Karpas-422 (cell line): ENCODE measurements around the gene TXLNA. TPM values are rescaled to one million over a fixed set of nuclear protein-coding genes. Genes with fewer than 3 reads are reported as not detected.

Experiments
- DNase-seq: peaks from one replicate; pipeline ENCODE4 v3.0.0-alpha.2; 2015
- H2AFZ ChIP-seq: fragments of 200-600 bp; sonication (generic); 2 replicates; pipeline ENCODE4 v1.6.1; 2014; ENCODE audit warnings: antibody characterized with exemption, low read length, mixed read lengths
- H3K27ac ChIP-seq: fragments of 200-600 bp; sonication (generic); 2 replicates; pipeline ENCODE4 v1.5.1; 2014; ENCODE audit warnings: mild to moderate bottlenecking, low read length, moderate library complexity
- H3K27me3 ChIP-seq: fragments of 200-600 bp; sonication (generic); 2 replicates; pipeline ENCODE4 v1.6.1; 2014; ENCODE audit warnings: low read length, mixed read lengths
- H3K36me3 ChIP-seq: fragments of 200-600 bp; sonication (generic); 2 replicates; pipeline ENCODE4 v1.6.1; 2014; ENCODE audit warnings: low read length, mixed read lengths; ENCODE audit not compliant: insufficient read depth
- H3K4me1 ChIP-seq: fragments of 200-600 bp; sonication (generic); 2 replicates; pipeline ENCODE4 v1.6.1; 2014; ENCODE audit warnings: mild to moderate bottlenecking, low read length, mixed read lengths
- H3K4me2 ChIP-seq: fragments of 200-600 bp; sonication (generic); 2 replicates; pipeline ENCODE4 v1.6.1; 2014; ENCODE audit warnings: low read length, low read depth, mild to moderate bottlenecking; ENCODE audit not compliant: poor library complexity, severe bottlenecking
- H3K4me3 ChIP-seq: fragments of 200-600 bp; sonication (generic); 2 replicates; pipeline ENCODE4 v1.5.1; 2014; ENCODE audit warnings: mild to moderate bottlenecking, antibody characterized with exemption, low read length, mixed read lengths
- H3K79me2 ChIP-seq: fragments of 200-600 bp; sonication (generic); 2 replicates; pipeline ENCODE4 v1.6.1; 2014; ENCODE audit warnings: mild to moderate bottlenecking, low read length, mixed read lengths
- H3K9ac ChIP-seq: fragments of 200-600 bp; sonication (generic); 2 replicates; pipeline ENCODE4 v1.6.0; 2014; ENCODE audit warnings: low read length
- H3K9me2 ChIP-seq: fragments of 200-600 bp; sonication (generic), shearing (Covaris generic); replicated peaks from 2 replicates; pipeline ENCODE4 v1.6.0; 2014; ENCODE audit warnings: mild to moderate bottlenecking, low read length, moderate library complexity; ENCODE audit not compliant: insufficient read depth
- H3K9me3 ChIP-seq: fragments of 300-700, 200-600 bp; sonication (generic); 2 replicates; pipeline ENCODE4 v1.6.1; 2014; ENCODE audit warnings: low read length, mixed read lengths
- H4K20me1 ChIP-seq: fragments of 200-600 bp; sonication (generic); 2 replicates; pipeline ENCODE4 v1.6.1; 2014; ENCODE audit warnings: mild to moderate bottlenecking, antibody characterized with exemption, low read length, low read depth; ENCODE audit not compliant: insufficient read depth
- total RNA-seq: library from RNA; depleted of rRNA; stranded (reverse); fragments of >200 nt; shearing (Covaris generic); gene quantifications from 2 replicates; pipeline ENCODE4 v1.2.3, GENCODE V29; 2014; ENCODE audit warnings: low replicate concordance

Gene TXLNA
- total RNA-seq, 1 experiment from 2014 or later: 33.5 TPM

DNA sequence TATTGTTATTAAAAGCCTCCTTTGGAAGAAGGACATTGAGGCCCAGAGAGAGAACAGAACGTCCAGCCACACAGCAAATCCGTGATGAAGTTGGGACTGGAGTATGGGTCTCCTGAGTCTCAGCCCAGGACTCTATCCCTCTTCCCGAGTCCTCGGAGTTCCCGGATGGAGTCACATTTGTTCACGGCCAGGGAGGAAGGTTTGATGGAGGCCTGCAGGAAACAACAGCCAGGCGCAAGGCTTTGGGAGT lies 357 bp upstream of the TXLNA start:
- peaks cover 29% of the 10 kb centered on the region for H3K4me1 ChIP-seq
- peaks cover 37% of the 10 kb centered on the region for H3K79me2 ChIP-seq
- no peaks in the 10 kb centered on the region for H3K27me3 ChIP-seq
- H3K9me2 ChIP-seq: no peaks in the 10 kb centered on the region
- H3K36me3 ChIP-seq: peaks cover 19% of the 10 kb centered on the region
- peak overlapping the region; percentile 65 for H3K27ac ChIP-seq
- H3K4me2 ChIP-seq: peak overlapping the region; percentile 96
- peak overlapping the region; percentile 84 for H3K4me3 ChIP-seq
- DNase-seq: no peak
- H2AFZ ChIP-seq: peak overlapping the region; percentile 64; the same call in 1 of the 2 replicates
- H3K9ac ChIP-seq: peak overlapping the region; percentile 84
- H4K20me1 ChIP-seq: peaks cover 2% of the 10 kb centered on the region; the same call in 1 of the 2 replicates
- no peaks in the 10 kb centered on the region for H3K9me3 ChIP-seq

DNA sequence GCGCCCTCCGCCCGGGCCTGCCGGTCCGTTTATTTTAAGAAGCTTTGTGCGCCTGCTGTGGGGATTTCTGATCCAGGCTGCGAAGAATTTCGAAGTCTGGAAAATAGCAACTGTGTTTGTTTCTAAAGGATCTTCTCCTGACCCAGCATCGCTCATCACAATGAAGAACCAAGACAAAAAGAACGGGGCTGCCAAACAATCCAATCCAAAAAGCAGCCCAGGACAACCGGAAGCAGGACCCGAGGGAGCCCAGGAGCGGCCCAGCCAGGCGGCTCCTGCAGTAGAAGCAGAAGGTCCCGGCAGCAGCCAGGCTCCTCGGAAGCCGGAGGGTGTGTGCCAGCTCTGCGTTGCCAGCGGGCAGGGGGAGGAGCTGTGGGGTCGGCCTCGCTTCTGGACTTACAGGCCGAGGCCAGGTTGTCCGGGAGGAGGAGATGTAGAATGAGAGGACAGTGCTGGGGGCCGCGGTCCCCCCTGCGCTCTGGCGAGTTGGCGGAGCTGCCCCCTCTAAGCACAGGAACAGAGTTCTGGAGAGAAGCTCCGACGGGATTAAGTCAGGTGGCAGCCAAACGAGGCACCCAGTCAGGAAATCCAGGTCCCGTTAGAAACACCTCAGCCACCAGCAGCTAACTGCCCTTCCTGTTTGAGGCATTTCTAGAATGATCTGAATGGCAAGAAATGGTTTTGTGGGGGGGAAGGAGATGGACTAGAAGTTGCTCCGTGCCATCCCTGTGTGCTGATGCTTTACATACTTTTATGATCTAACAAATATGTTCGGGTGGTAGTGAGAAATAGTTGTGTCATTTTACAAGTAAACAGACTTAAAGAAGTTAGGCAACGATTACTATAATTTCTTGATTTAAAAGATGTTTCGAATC lies 948 bp downstream of the TXLNA start:
- H4K20me1 ChIP-seq: peaks cover 6% of the 10 kb centered on the region
- H3K9me2 ChIP-seq: no peaks in the 10 kb centered on the region
- peak overlapping the region; percentile 84 for H3K9ac ChIP-seq
- peaks cover 27% of the 10 kb centered on the region for H3K36me3 ChIP-seq
- peaks cover 29% of the 10 kb centered on the region for H3K4me1 ChIP-seq
- H3K27me3 ChIP-seq: no peaks in the 10 kb centered on the region
- peak overlapping the region; percentile 75 for H3K27ac ChIP-seq
- no peaks in the 10 kb centered on the region for H3K9me3 ChIP-seq
- peak overlapping the region; percentile 96 for H3K4me2 ChIP-seq
- no peak overlapping the region; the same call in 1 of the 2 replicates for H2AFZ ChIP-seq
- H3K4me3 ChIP-seq: peak overlapping the region; percentile 84
- DNase-seq: peak; percentile 68
- peaks cover 48% of the 10 kb centered on the region for H3K79me2 ChIP-seq

DNA sequence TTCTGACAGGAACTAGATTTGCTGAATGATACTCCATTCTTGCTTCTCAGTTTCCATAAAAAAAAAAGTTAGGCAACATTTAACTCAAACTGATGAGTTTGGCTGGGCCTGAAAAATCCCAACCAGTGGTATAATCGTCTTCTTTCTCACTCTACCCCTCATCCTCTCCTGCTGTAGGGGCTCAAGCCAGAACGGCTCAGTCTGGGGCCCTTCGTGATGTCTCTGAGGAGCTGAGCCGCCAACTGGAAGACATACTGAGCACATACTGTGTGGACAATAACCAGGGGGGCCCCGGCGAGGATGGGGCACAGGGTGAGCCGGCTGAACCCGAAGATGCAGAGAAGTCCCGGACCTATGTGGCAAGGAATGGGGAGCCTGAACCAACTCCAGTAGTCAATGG lies 1.6 kb downstream of the TXLNA start:
- peak overlapping the region; percentile 84 for H3K9ac ChIP-seq
- H3K36me3 ChIP-seq: peaks cover 27% of the 10 kb centered on the region
- peak overlapping the region; percentile 84 for H3K4me3 ChIP-seq
- H3K4me1 ChIP-seq: peaks cover 29% of the 10 kb centered on the region
- H3K4me2 ChIP-seq: peak overlapping the region; percentile 96
- no peaks in the 10 kb centered on the region for H3K27me3 ChIP-seq
- DNase-seq: no peak
- H3K27ac ChIP-seq: peak overlapping the region; percentile 75
- H2AFZ ChIP-seq: no peak overlapping the region
- peaks cover 52% of the 10 kb centered on the region for H3K79me2 ChIP-seq
- H4K20me1 ChIP-seq: peaks cover 6% of the 10 kb centered on the region
- no peaks in the 10 kb centered on the region for H3K9me3 ChIP-seq
- no peaks in the 10 kb centered on the region for H3K9me2 ChIP-seq

DNA sequence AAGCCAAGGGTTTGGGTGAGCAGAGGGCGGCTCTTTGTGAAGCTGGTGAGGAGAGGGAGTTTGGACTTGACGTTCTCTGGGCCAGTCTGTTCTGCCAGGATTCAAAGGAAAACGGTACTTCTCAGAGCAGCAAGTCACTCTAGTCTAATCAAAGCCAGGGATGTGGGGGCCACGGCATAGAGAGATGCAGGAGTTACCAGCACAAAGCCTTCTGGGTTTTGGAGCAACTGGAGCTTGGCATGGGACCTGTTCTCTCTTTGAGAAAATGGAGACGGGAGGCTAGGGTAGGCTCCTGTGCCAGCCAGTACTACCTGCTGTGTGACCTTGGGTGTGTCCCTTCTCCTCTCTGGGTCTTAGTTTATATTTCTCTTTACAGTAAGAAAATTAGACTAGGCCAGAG lies 2.1 kb downstream of the TXLNA start:
- Histone ChIP-seq H3K9me3 (no peaks in the 10 kb centered on the region), H3K27ac (no peak overlapping the region), H3K9me2 (no peaks in the 10 kb centered on the region), H3K79me2 (peaks cover 57% of the 10 kb centered on the region), H3K27me3 (no peaks in the 10 kb centered on the region), H3K4me1 (peaks cover 29% of the 10 kb centered on the region), H4K20me1 (peaks cover 6% of the 10 kb centered on the region), H3K4me3 (peak overlapping the region; percentile 84; the same call in 1 of the 2 replicates), H3K4me2 (peak overlapping the region; percentile 96), H3K36me3 (peaks cover 30% of the 10 kb centered on the region), H2AFZ (no peak overlapping the region), H3K9ac (no peak overlapping the region)
- no peak for DNase-seq

GRCh38 chr1:32182060-32182459 lies 2.6 kb downstream of the TXLNA start:
- no peak for DNase-seq
- Histone ChIP-seq H3K9me3 (no peaks in the 10 kb centered on the region), H3K27ac (no peak overlapping the region), H3K27me3 (no peaks in the 10 kb centered on the region), H2AFZ (no peak overlapping the region), H3K4me1 (peaks cover 29% of the 10 kb centered on the region), H3K9ac (no peak overlapping the region), H3K9me2 (no peaks in the 10 kb centered on the region), H3K79me2 (peaks cover 60% of the 10 kb centered on the region), H3K36me3 (peaks cover 34% of the 10 kb centered on the region), H3K4me3 (no peak overlapping the region), H4K20me1 (peaks cover 6% of the 10 kb centered on the region), H3K4me2 (peak overlapping the region; percentile 96)

GRCh38 chr1:32184650-32185049 lies 5.2 kb downstream of the TXLNA start:
- Histone ChIP-seq H3K4me1 (peaks cover 18% of the 10 kb centered on the region), H3K9ac (no peak overlapping the region), H4K20me1 (peaks cover 13% of the 10 kb centered on the region), H3K27ac (no peak overlapping the region), H3K79me2 (peaks cover 64% of the 10 kb centered on the region), H3K9me2 (no peaks in the 10 kb centered on the region), H3K4me3 (no peak overlapping the region), H3K36me3 (peaks cover 58% of the 10 kb centered on the region), H3K4me2 (no peak overlapping the region), H3K27me3 (no peaks in the 10 kb centered on the region), H3K9me3 (no peaks in the 10 kb centered on the region), H2AFZ (no peak overlapping the region)
- no peak for DNase-seq

DNA sequence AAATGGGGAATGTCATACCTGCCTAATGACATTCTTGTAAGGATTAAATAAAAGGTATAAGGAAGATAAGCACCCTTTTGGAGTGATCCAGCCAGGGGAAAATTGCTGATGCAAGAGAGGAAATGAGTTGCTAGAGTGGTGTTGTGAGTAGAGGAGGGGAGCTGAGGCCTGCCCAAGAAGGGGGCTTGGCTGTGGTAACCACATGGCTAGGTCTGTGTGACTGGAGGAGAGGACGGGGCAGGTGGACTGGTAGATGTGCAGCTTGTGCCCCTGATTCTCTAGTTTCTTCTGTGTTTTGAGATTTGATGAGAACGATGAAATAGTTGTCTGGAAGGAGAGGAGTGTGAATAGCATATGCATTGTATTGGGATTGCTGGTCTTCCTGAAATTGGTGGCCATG lies 6.6 kb downstream of the TXLNA start:
- H3K27ac ChIP-seq: peak overlapping the region; percentile 56; the same call in 1 of the 2 replicates
- peaks cover 52% of the 10 kb centered on the region for H3K79me2 ChIP-seq
- H2AFZ ChIP-seq: no peak overlapping the region
- no peak overlapping the region for H3K4me3 ChIP-seq
- no peaks in the 10 kb centered on the region for H3K27me3 ChIP-seq
- H4K20me1 ChIP-seq: peaks cover 13% of the 10 kb centered on the region
- H3K9ac ChIP-seq: no peak overlapping the region; the same call in 1 of the 2 replicates
- H3K36me3 ChIP-seq: peaks cover 62% of the 10 kb centered on the region
- H3K4me2 ChIP-seq: no peak overlapping the region
- H3K9me3 ChIP-seq: no peaks in the 10 kb centered on the region
- no peak for DNase-seq
- no peaks in the 10 kb centered on the region for H3K9me2 ChIP-seq
- peaks cover 11% of the 10 kb centered on the region for H3K4me1 ChIP-seq

DNA sequence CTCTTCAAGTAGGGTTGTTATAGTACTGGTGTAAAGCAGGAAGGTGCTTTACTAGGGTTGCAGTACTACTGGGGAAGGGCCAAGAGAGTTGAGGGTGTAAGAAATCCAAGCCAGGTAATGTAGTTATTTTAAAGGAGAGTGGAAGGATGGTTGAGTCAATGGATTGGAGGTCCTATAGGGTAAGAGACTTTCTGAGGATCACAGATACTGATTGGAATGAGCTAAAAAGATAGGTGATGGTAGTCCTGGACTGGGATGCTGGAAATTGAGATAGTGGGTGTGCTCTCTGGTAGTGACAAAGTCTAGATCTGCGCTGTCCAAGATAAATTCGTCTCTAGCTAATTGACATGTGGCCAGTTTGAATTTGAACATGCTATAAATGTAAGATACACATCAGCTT lies 7.0 kb downstream of the TXLNA start:
- no peaks in the 10 kb centered on the region for H3K27me3 ChIP-seq
- no peak for DNase-seq
- no peak overlapping the region; the same call in 1 of the 2 replicates for H3K9ac ChIP-seq
- no peaks in the 10 kb centered on the region for H3K9me3 ChIP-seq
- peak overlapping the region; percentile 56; the same call in 1 of the 2 replicates for H3K27ac ChIP-seq
- H3K9me2 ChIP-seq: no peaks in the 10 kb centered on the region
- H3K4me3 ChIP-seq: no peak overlapping the region
- H2AFZ ChIP-seq: no peak overlapping the region
- H4K20me1 ChIP-seq: peaks cover 13% of the 10 kb centered on the region
- peaks cover 58% of the 10 kb centered on the region for H3K36me3 ChIP-seq
- peaks cover 7% of the 10 kb centered on the region for H3K4me1 ChIP-seq
- peaks cover 47% of the 10 kb centered on the region for H3K79me2 ChIP-seq
- H3K4me2 ChIP-seq: no peak overlapping the region
